Stimulated activated CD8-positive, alpha-beta memory T cell treated with anti-CD3 and anti-CD28 coated beads, Interleukin-15, amount 100 ng/mL, for 24 hours (primary cell): ENCODE measurements around the gene DHRS12.

Source experiments
- DNase-seq: peaks from one replicate; pipeline ENCODE4 v3.0.0-alpha.2; 2020; ENCODE audit warnings: low read depth

DHRS12 gene

GRCh38 chr13:51724721-51725120 is 79.2 kb downstream of the DHRS12 start:
- DNase-seq = no peak

GRCh38 chr13:51723529-51723928 is 80.4 kb downstream of the DHRS12 start:
- DNase-seq = no peak

DNA sequence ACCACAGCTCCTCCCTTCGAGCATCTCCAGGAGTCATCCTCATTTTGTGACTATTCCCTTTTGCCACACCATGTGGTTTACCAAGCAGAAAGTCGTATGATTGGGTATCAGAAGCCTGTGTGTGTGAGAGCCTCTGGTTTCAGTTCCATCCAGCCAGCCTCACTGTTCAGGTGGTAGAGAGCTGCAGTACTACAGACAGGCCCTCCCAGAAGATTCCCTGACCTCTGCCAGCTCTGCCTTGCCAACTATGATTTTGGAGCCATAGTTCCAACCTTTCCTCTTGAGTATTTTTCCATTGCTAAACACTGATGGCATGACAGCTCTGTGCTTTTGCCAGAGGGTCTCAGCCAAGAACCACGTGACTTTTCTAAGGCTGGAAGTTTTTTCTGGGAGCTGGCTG is 82.5 kb downstream of the DHRS12 start:
- no peak for DNase-seq

DNA sequence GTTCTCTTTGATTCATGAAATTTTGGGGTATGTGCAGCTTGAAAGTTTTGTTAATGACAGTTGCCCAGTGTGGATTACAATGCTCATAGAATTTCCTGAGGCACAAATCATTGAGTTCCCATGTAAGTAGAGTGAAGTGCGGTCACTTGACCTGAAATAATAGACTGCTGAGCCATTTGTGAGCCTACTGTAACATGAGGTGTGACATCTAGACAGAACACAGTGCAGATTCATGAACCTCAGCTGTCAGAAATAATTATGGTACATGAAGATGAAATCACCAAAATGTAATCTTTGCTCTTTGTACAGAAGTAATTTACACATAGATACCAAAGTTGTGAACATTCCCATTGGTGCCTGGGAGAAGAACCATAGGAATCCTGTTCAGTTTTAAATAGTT is 84.6 kb downstream of the DHRS12 start:
- no peak for DNase-seq
